ENCODE measurements around the gene XRN2.

XRN2 gene

GRCh38 chr20:21371193-21371592, 68.1 kb downstream of the XRN2 start:
- no peak for DNase-seq
- in situ Hi-C loops (cut with HindIII; ENCODE audit: low pct_ligation_motif_present, low pct_unique_long_range_greater_than_20kb, low sequenced_read_pairs) = no loop called here

DNA sequence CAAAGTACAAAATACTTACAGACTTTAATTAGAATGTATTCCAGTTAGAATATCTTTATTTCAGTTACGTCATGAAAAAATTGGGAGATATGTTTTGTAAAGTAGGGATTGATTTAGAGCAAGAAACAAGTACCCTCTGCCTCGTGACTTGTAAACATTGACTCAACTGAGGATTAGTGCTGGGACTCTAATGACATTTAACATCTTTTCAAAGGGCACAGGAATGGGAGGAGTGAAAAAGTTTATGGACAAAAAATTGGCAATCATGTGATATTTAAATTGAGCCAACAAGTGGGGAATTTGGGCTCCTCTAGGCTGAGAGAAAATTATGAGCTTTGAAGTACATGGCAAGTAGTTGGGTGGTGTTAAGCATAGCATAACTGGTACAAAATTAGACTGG, 68.9 kb downstream of the XRN2 start:
- in situ Hi-C loops (cut with HindIII; ENCODE audit: low pct_ligation_motif_present, low pct_unique_long_range_greater_than_20kb, low sequenced_read_pairs) = no loop called here
- DNase-seq = no peak

GRCh38 chr20:21373436-21373835, 70.3 kb downstream of the XRN2 start:
- in situ Hi-C loops (cut with HindIII; ENCODE audit: low pct_ligation_motif_present, low pct_unique_long_range_greater_than_20kb, low sequenced_read_pairs) = no loop called here

DNA sequence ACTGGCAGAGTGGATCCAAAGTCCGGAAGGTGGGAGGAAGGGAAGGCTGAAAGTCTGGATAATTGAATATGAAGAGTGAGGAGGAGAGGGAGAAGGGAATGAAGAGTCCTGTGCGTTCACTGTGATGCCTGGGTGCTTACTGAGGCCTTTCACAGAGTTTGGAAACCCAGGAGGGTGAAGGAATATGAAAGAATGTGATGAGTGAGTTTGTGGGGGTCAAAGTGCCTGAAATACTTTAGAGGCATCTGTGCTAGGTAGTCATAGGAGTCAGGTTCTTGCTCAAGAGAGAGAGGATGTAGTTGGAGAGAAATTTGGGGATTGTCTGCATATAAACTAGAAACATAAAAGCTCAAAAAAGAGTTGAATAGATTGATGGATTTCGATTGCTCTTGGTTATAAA, 73.5 kb downstream of the XRN2 start:
- in situ Hi-C loops (cut with HindIII; ENCODE audit: low pct_ligation_motif_present, low pct_unique_long_range_greater_than_20kb, low sequenced_read_pairs) = no loop called here
- DNase-seq = no peak

More at GRCh38 chr20:21373436-21373835, 70.3 kb downstream of the XRN2 start:
- no peak for DNase-seq

DNA sequence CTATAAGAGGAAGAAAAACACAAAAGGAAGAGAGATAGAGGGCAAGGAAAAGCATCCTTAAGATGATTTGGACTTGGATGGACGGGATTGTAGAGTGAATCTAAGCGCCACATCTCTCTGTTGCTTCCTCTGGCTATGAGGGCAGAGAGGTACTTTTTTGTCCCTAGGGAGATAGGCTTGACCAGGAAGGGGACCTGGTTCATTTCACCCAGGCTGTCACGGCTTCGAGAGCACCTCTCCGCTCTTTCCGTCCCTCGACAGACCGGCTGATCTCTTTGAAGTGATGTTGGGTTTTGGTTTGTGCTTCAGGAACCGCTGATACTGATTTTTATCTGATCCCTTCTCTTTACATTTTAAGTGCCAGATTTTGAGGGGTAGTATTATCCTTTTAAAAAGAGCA, 74.6 kb downstream of the XRN2 start:
- in situ Hi-C loops (cut with HindIII; ENCODE audit: low pct_ligation_motif_present, low pct_unique_long_range_greater_than_20kb, low sequenced_read_pairs) = no loop called here
- no peak for DNase-seq

GRCh38 chr20:21378259-21378658, 75.1 kb downstream of the XRN2 start:
- in situ Hi-C loops (cut with HindIII; ENCODE audit: low pct_ligation_motif_present, low pct_unique_long_range_greater_than_20kb, low sequenced_read_pairs) = no loop called here
- no peak for DNase-seq

GRCh38 chr20:21380711-21381110, 77.6 kb downstream of the XRN2 start:
- no peak for DNase-seq
- in situ Hi-C loops (cut with HindIII; ENCODE audit: low pct_ligation_motif_present, low pct_unique_long_range_greater_than_20kb, low sequenced_read_pairs) = no loop called here

- DNase-seq = no peak
- in situ Hi-C loops (cut with HindIII; ENCODE audit: low pct_ligation_motif_present, low pct_unique_long_range_greater_than_20kb, low sequenced_read_pairs) = no loop called here
Measured at GRCh38 chr20:21381619-21382018, 78.5 kb downstream of the XRN2 start.

DNA sequence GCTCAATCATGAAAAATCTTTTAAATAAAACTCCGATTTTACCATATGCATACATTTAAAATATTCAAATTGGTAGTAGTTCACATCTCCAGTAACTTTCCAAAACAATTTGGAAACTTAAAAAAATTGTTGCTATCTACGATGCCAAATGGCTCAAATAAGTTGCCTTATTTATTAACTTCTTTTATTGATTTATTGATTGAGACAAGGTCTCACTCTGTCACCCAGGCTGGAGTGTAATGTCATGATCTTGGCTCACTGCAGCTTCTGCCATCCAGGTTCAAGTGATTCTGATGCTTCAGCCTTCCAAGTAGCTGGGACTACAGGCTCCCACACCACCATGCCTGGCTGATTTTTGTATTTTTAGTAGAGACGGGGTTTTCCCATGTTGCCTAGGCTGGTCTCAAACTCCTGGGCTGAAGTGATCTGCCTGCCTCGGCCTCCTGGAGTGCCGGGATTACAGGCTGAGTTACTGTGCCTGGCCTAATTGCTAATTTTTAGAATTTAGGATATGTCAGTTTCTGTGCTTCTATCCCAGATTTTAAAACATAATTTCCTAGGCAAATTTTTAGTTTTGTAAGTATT, 81.3 kb downstream of the XRN2 start:
- in situ Hi-C loops (cut with HindIII; ENCODE audit: low pct_ligation_motif_present, low pct_unique_long_range_greater_than_20kb, low sequenced_read_pairs) = no loop called here
- no peak for DNase-seq

- no peak for DNase-seq
- in situ Hi-C loops (cut with HindIII; ENCODE audit: low pct_ligation_motif_present, low pct_unique_long_range_greater_than_20kb, low sequenced_read_pairs) = no loop called here
Measured at GRCh38 chr20:21386111-21386510, 83.0 kb downstream of the XRN2 start.

DNA sequence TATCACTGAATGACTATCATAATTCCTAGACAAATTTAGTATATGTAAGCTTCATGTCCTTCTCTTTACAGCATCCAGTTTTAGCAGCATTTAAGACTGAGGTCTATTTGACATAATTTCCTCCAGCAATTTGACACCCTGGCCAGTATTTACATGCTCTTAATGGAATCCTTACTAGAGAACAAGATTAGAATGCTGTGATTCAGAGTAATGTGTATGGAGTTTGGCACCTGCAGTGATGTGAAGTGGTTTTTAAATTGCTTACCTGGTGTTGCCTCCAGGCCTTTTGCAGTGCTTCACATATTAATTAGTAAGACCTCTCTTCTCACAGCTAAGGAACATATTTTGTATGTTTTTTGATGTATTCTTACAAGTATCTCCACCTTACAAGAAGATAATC, 84.4 kb downstream of the XRN2 start:
- DNase-seq = no peak
- in situ Hi-C loops (cut with HindIII; ENCODE audit: low pct_ligation_motif_present, low pct_unique_long_range_greater_than_20kb, low sequenced_read_pairs) = no loop called here

DNA sequence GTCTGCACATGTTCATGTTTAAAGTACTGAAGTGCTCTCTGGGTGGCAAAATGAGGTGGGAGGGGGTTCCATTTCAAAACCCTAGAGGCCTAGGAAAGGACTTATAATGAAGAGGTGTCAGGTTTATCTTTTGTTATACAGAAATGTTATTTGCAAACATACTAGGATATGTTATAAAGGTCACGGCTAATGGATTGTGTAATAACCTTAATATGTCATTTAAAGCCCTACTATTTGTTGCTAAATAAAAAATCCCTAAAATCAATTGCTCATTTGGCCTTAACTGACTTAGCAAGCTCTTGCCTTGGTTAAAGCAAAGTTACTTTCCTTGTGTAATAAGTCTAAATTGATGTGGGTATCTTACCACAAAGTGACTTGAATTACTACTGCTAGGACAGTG, 85.4 kb downstream of the XRN2 start:
- DNase-seq = no peak
- in situ Hi-C loops (cut with HindIII; ENCODE audit: low pct_ligation_motif_present, low pct_unique_long_range_greater_than_20kb, low sequenced_read_pairs) = no loop called here

GRCh38 chr20:21389368-21389767, 86.2 kb downstream of the XRN2 start:
- in situ Hi-C loops (cut with HindIII; ENCODE audit: low pct_ligation_motif_present, low pct_unique_long_range_greater_than_20kb, low sequenced_read_pairs) = no loop called here
- no peak for DNase-seq

DNA sequence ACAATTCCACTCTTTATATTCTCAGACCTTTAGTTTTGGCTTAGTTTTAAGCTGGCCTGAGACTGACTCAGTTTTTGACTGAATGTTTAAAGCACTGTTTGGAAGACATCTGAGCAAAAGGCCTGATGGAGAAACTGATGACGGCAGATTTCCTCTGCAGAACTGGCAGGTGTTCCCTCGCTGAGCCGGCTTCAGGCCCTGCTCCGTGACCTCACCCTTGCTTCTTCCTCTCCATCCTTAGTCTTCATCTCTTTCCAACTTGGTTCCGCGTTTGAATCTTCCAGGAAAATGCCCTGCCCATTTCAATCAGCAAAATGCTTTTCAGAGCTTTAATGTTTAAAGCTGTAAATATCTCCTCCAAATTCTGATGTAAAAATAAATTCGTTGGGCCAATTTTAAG, 87.6 kb downstream of the XRN2 start:
- in situ Hi-C loops (cut with HindIII; ENCODE audit: low pct_ligation_motif_present, low pct_unique_long_range_greater_than_20kb, low sequenced_read_pairs) = no loop called here
- DNase-seq = no peak

GRCh38 chr20:21391185-21391971, 88.2 kb downstream of the XRN2 start:
- in situ Hi-C loops (cut with HindIII; ENCODE audit: low pct_ligation_motif_present, low pct_unique_long_range_greater_than_20kb, low sequenced_read_pairs) = no loop called here
- DNase-seq = no peak

GRCh38 chr20:21391972-21392352, 88.8 kb downstream of the XRN2 start:
- in situ Hi-C loops (cut with HindIII; ENCODE audit: low pct_ligation_motif_present, low pct_unique_long_range_greater_than_20kb, low sequenced_read_pairs) = no loop called here
- DNase-seq = no peak

GRCh38 chr20:21393166-21393565, 90.0 kb downstream of the XRN2 start:
- DNase-seq = no peak
- in situ Hi-C loops (cut with HindIII; ENCODE audit: low pct_ligation_motif_present, low pct_unique_long_range_greater_than_20kb, low sequenced_read_pairs) = no loop called here

DNA sequence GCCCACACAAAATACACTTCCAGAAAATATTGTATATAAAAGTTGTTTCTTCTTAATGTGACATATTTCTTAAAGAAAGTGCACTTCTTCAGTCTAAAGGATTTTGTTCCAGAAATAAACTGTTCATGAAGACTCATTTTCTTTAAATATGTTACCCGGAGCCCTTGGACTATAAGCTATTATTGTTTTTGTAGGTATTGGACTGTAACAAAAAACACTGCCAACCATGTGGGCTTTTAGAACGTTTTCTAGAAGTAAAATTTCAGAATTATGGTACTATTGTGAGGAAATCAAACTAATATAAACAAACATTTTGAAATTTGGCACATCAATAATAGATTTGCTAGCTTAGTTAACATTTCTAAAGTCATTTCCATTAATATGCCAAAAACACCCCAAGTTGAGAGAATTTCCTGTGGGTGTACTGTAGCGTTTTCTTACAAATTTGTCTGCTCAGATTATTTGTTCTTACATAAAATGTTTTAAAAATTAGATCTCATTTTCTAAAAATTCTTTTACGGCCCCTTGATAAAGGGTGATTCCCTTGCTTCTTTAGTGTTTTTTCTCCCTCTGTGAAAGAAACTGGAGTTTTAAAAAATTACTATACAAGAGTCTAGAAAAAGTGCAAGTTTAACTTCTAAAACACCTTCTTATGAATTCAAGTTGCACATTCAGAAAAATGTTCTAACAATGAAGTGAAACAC, 90.8 kb downstream of the XRN2 start:
- in situ Hi-C loops (cut with HindIII; ENCODE audit: low pct_ligation_motif_present, low pct_unique_long_range_greater_than_20kb, low sequenced_read_pairs) = no loop called here
- no peak for DNase-seq

DNA sequence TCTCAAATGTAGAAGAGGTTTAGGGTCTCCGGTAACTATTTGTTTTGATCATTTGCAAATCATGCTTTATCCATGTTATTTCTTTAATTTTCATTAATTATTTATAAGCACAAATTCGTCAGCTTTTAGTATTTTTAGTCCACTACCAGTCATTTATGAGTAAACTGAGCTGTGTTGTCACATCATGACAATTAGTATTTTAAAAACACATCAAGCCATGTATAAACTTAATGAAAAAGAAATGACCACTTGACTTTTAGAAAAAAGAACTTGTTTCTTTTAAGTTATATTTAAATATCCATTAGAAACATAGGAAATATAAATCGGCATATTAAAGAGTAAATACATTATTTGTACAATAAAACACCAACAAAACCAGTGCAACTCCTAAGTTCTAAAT, 91.4 kb downstream of the XRN2 start:
- DNase-seq = no peak
- in situ Hi-C loops (cut with HindIII; ENCODE audit: low pct_ligation_motif_present, low pct_unique_long_range_greater_than_20kb, low sequenced_read_pairs) = no loop called here

Measured in ACHN (cell line).